ENCODE data around the gene SCN10A.

SCN10A gene

GRCh38 chr3:38653685-38654537 is 162.1 kb downstream of the SCN10A start:
- no peak for DNase-seq (ENCODE audit: low read depth in 2 of 2, low spot score in 1 of 2)

DNA sequence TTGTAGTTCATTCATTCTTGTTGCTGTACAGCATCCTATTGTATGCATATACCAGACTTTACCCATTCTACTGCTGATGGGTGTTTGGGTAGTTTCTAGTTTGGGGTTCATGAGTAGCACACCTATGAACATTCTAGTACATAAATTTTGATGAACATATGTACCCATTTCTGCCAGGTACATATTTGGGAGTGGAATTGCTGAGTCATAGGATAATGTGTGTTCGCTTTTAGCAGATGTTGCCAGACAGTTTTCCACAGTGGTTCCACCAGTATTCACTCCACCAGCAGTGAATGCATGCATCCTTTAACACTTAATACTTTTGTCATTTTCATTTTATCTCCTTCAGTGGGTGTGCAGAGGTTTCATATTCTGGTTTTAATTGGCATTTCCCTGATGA is 163.1 kb downstream of the SCN10A start:
- no peak for DNase-seq (ENCODE audit: low read depth in 2 of 2, low spot score in 1 of 2)

DNA sequence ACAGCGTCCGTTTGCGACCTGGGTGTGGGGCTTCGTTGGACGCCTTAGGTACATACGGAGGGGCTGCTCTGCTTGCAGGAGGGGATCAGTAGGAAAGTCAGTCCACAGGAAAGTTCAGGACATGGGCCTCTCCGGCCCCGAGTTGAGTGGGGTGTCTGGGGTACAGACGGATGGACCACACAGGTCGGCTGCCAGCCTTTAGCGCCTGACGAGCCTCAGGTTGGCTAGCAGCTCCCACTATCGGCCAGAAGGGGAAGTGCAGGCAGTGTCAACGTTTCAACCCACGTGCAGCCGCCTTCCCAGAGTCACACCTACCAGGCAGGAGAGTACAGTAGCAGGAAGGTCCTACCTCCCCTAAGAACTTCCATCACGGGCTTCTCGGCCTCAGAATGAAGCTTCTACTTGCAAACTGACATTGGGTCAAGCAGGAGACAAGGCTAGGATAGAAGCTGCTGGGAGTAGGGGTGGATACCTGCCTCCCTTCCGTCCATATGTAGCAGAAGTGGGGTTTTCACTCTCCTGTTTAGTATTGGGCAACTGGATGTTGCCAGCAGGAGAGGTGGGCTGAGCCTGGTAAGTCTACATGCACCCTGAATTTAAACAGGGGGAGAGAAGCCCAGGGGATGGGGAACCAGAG is 164.7 kb downstream of the SCN10A start:
- peak; percentile 32 to 51 for DNase-seq (ENCODE audit: low read depth in 2 of 2, low spot score in 1 of 2)

DNA sequence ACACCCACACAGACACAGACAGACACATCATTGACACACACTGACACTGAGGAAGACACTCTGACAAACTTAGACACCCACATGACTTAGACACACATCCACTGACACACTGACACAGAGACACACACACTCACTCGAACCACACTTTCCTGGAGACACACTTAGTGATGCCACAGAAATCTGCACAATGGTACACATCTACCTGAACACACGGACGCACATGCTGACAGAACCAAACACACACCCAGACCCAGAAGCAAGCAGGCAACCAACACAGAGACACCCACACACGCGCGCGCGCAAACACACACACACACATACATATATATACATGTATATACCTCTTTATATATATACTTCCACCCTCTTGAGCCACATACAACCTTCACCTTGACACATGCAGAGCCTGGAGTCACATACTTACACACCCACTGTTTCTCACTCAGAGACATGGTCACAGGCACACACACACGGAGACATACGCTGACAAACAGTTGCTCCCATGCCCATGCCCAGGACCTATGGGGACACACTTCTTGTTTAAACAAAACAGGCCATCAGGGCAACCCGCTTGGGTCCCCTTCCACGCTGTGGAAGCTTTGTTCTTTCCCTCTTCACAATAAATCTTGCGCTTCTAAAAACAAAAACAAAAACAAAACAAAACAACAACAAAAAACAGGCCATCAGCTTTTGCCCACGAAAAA is 165.6 kb downstream of the SCN10A start:
- DNase-seq (ENCODE audit: low read depth in 2 of 2, low spot score in 1 of 2): no peak

GRCh38 chr3:38649500-38650247 is 166.3 kb downstream of the SCN10A start, which contains the start of gene SCN5A:
TSS of gene SCN5A (minus strand) at chr3:38649687. CDS start at chr3:38633307, 16,380 bp downstream.
- peak; percentile 31 to 32 for DNase-seq (ENCODE audit: low read depth in 2 of 2, low spot score in 1 of 2)

- DNase-seq (ENCODE audit: low read depth in 2 of 2, low spot score in 1 of 2): no peak
These were observed 167.1 kb downstream of the SCN10A start for GRCh38 chr3:38648659-38649499.

- DNase-seq (ENCODE audit: low read depth in 2 of 2, low spot score in 1 of 2): no peak
These were observed 167.9 kb downstream of the SCN10A start for GRCh38 chr3:38648024-38648658.

DNA sequence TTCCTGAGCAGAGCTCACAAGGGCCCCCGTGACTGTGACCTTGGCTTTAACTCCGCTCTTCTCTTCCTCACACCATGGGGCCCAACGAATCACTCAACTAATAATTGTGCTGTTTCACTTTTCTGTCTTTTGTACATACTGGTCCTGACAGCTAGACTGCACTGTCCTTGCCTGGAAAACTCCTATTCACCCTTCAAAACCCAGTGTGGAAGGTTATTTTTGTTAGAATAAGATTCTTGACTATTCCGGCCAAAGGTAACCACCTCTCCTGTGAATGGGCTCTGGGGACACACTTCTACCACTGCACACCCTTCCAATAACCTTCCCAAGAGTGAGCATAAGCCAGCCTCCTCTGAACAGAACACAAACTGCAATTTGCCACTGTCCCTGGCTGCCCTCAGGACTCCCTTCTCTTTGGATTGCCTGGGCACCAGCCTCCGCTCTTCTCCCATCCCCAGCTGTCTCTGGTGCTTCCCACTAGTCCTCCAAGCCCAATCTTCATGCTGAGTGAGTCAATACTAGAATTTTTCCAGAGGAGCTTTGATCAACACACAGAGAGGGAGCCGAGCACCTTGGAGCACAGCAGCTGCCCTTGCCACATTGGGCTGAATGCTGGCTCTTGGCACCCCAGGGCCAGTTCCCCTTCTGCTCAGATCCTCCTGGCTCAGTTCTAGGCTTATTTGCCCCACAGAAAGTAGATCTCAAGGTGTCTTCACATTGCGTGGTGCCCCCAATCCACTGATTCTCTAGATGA is 168.6 kb downstream of the SCN10A start:
- DNase-seq (ENCODE audit: low read depth in 2 of 2, low spot score in 1 of 2): no peak

All from stimulated activated CD8-positive, alpha-beta memory T cell treated with anti-CD3 and anti-CD28 coated beads, Interleukin-4, amount 100 ng/mL, for 4 hours (primary cell).